GM19397 (cell line): ENCODE data around the gene C1QTNF1.

Experiments
- ATAC-seq: cut with Tn5 transposase; IDR thresholded peaks from one replicate; pipeline ENCODE4 v1.9.1; 2021; ENCODE audit warnings: mild to moderate bottlenecking, moderate library complexity; ENCODE audit not compliant: unreplicated experiment

Gene C1QTNF1

DNA sequence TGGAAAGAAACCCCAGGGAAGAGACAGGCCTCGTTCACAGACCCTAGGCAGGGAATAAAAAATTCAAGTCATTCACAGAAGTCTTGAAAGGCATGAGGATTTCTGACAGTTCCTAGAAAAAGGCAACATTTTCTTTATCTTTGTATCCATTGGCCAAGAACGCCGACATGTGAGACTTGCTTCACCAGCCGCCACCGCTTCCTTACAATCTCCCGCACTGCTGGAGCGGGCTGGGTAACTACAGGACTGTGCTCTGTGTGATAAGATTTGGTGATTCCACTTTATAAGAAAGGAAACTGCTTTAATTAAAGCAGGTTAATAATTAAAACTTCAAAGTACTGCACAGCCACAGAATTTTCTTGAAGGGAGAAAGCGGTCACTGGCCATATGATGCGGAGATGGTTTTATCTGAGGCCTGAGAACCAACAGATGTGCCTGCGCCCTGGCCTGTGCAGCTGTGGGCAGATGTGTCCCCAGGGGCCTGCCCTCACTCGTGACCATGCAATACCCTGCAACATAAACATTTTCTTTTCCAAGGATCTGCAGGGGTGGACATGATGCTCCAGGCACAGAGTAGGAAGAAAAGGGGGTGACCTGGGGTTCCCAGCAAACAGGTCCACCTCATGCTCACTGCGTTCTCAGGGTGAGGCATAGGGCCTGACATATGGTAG, 31.3 kb upstream of the C1QTNF1 start:
- no peak for ATAC-seq

GRCh38 chr17:78993241-78993956, 30.6 kb upstream of the C1QTNF1 start:
- no peak for ATAC-seq

GRCh38 chr17:78993981-78994671, 29.8 kb upstream of the C1QTNF1 start:
- no peak for ATAC-seq

DNA sequence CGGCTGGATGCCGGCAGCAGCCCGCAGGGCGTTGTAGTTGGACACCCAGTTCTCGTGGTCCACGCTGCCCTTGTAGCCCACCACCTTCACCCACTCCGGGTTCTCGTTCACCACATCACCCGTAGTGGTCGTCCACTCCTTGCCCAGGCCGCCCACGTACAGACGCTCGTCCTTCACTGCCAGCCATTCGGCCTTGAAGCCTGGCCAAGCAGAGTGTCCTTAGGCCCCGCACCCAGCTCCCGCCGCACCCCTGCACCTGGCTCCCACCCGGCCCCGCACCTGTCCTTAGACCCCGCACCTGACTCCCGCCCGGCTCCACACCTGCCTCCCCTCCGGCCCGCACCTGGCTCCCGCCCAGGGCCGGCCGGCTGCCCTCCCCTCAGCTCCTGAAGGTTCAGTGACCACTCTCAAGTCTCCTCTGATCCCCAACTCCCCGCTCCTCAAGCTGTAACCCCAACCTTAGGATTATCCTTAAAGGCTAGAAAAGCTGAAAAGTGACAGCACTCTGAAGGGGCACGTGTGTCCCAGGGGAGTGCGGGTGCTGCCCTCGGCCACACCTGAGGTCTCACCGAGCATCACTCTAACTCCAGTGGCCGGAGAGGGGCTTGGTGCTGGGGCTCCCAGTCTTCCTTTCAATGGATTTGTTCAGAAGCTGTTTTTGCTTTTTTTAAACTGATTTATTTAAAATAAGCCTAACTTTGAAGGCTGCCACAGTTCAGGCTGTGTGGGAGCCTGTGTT, 28.8 kb upstream of the C1QTNF1 start:
- no peak for ATAC-seq

DNA sequence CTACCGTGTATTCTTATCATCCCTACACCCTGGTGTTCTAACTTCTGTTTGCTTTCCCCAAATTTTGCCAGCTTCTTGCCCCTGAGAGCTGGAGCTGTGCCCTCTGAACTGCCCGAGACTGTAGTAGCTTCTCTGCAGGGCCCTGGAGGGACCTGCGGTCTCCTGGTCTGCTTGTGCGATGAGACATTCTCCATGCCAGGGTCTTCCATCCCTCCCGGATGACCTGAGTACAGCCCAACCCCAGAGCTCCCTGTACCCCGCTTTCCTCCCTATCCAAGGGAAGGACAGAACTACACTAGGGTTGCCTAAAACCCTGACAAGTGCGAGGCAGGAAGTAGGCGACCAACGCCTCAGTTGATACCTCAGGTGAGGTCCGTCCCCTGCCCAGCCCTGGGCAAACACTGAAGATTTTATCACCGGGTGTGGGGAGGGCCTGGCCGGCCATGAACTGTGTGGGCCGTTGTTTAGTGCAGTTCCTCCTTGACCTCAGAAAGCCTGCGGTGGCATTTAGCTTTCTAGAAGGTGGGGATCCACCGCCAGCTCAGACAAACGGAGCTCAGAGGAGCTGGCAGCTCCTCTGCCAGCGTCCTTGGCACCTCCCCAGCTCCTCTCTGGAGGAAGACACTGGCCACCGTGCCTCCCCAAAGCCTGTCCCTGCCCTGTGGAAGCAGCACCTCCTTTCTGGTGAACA, 28.1 kb upstream of the C1QTNF1 start:
- ATAC-seq: no peak

GRCh38 chr17:78996781-78997201, 27.2 kb upstream of the C1QTNF1 start:
- no peak for ATAC-seq

DNA sequence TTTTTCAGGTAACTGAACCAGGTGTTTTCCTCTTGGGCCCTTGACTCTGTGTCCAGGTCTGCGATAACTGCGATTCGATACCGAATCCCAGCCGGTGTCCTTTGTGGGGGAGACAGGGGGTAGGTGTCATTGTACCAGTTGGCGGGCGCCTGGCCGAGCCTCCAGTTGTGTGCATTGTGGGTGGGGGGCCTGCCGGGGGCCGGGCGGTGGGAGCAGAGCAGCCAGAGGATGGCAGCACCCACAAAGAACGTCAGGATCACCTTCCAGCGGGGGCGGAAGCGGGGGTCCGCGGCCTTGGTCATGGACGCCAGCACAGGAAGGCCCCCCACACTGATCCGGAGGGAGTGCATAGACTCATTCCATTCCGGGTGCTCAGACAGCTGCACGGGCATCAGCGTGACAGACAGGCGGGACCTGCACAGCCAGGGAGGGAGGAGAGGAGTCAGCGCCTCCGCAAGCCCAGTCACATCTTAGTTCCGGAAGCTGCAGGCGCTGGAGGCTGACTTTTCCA, 26.7 kb upstream of the C1QTNF1 start:
- ATAC-seq: no peak

GRCh38 chr17:78997881-78998280, 26.1 kb upstream of the C1QTNF1 start:
- no peak for ATAC-seq

DNA sequence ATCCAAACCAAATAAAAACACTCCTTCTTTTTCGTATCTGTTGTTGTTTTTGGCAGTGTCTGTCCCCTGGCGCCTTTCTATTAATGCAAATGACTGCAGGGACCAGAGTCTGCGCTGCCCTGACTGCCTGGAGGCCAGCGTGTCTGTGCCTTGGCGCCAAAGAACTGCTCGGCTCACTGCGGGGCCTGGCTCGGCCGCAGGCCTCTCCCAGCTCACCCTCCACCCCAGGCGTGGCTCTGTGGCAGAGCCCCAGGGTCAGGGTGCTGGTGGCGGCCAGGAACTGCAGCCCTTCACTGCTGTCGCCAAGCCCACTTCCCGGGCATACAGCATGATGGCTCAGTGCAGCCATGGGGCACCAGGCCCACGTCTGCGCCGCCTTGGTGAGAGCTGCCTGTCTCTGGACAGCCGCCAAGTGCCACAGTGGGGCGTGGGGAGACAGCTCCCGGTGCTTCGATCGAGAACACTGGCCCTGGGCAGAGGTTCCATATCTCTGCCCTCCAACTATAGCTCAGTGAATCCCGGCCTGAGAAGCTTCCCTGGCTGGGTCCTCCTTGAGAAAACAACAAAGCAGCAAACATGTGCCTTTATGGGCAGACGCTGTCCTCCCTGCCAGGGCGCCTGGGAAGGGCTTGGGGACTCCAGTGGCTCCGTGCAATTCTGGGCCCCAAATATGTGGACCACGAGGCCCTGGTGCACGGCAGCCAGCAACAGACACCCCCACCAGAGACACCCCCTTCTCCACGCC, 25.5 kb upstream of the C1QTNF1 start:
- no peak for ATAC-seq

GRCh38 chr17:78999056-78999768, 24.8 kb upstream of the C1QTNF1 start:
- no peak for ATAC-seq

DNA sequence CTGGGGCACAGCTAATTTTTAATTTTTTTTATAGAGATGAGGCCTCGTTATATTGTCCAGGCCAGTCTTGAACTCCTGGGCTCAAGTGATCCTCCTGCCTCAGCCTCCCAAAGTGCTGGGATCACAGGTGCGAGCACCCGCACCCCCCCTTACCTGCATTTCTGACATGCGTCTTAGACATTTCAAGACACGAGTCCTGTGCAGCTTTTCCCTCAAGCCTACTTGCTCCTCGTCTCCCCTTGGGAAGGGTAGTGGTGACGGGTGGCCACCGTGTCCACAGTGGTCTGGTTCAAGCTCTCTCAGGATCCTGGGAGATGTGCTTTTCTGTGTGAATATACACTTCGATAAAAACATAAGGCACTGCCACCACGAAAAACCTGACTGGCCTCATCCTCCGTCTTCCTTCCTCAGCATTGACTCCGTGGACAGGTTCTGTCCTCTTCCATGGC, 24.0 kb upstream of the C1QTNF1 start:
- no peak for ATAC-seq

GRCh38 chr17:79000396-79001189, 23.4 kb upstream of the C1QTNF1 start:
- no peak for ATAC-seq

DNA sequence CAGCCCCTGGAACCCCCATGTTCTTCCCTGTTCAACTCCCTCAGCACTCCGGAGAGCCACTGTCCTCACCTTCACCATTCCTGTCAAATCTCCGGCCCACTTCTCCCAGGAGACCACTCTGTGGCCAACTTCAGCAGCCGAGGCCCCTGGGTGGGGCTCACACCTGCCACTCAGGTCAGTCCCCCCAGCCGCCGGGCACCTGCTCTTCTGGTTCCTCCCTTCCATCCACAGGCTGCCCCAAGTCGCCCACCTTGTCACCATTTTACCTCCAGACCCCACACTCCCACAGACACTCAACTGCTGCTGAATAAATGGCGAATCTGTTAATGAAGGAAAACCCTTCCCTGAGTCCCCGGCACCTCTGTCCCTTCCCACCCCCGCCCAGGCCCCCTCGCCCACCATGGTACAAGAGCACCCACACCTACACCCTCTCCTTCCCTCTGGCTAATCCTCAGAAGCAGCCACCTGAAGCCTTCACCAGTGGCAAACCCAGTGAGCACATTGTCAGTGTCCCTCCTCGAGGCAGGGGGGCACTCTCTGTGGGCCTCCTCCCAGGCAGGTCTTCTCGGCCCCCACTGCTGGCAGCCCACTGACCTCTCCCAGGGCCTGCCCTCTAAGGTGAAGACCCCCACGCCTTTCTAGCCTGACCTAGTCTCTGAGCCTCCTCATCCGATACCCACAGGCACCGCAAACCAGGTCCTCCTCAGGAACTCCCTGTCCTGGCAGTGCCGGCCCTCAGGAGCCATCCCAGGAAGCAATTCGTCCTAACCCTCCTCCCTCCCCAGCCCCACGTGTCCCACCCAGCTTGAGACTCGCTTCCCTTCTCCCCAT, 22.6 kb upstream of the C1QTNF1 start:
- no peak for ATAC-seq

GRCh38 chr17:79002291-79002690, 21.7 kb upstream of the C1QTNF1 start:
- no peak for ATAC-seq

DNA sequence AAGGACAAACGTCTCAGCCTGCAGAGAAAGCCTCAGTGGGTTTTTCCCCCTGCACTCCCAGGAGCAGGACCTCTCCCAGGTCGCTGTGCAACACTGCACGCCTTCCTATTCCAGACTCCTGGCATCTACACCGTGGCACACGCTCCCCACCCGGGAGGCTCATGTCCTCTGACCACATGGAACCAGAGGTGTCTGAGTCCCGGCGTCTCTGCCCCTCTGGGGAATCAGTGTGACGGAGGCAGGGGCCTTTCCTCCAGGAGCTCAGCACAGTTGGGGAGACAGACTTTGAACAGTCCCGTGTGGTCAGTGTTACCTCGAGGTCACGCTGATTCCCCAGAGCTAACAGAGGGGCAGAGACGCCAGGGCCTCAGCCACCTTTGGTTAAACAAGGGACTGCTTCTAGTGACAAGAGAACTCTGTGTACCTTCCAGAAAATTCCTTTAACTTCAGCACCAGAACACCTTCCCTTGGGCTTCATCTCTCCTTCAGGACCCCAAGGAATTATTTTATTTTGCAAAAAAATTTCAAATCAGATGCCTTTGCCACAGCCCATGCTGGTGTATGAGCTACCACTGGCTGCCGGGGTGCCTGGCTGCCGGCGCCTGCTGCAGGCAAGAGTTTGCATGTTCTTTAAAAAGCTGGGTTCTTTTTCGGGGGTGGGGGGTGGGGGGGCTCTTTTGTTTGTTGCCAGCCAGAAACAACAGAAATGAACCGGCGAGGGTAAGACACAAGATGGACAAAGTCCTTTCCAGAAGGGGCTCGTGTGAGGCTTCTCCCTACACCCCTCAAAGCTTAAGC, 21.0 kb upstream of the C1QTNF1 start:
- no peak for ATAC-seq

GRCh38 chr17:79003661-79004411, 20.1 kb upstream of the C1QTNF1 start:
- no peak for ATAC-seq
